GM21447 (cell line): ENCODE results near the gene ZFP57.

Experiments used
- ATAC-seq: cut with Tn5 transposase; IDR thresholded peaks from one replicate; pipeline ENCODE4 v1.9.1; 2021; ENCODE audit not compliant: unreplicated experiment

Gene ZFP57

GRCh38 chr6:29626948-29627754 lies 53.8 kb downstream of the ZFP57 start:
- no peak for ATAC-seq

- no peak for ATAC-seq
Observed at GRCh38 chr6:29625337-29625930, 55.5 kb downstream of the ZFP57 start.

GRCh38 chr6:29624520-29624961 lies 56.4 kb downstream of the ZFP57 start:
- ATAC-seq = no peak
